Mesendoderm (in vitro differentiated cells): ENCODE results near the gene CDK6.

Experiments
- DNase-seq: peaks from one replicate; pipeline ENCODE4 v3.0.0; 2013
- H2AK5ac ChIP-seq: 2 replicates; pipeline ENCODE4 v1.6.1; 2013; ENCODE audit warnings: low read length, inconsistent platforms
- H2BK120ac ChIP-seq: 2 replicates; pipeline ENCODE4 v1.6.1; 2013; ENCODE audit warnings: low read depth, mild to moderate bottlenecking, low read length, moderate library complexity, mixed read lengths
- H2BK15ac ChIP-seq: replicated peaks from 2 replicates; pipeline ENCODE4 v1.6.1; 2013; ENCODE audit warnings: low read depth, mild to moderate bottlenecking, moderate library complexity
- H2BK5ac ChIP-seq: 2 replicates; pipeline ENCODE4 v1.6.1; 2013; ENCODE audit warnings: low read length, inconsistent platforms
- H3K18ac ChIP-seq: 2 replicates; pipeline ENCODE4 v1.6.1; 2013; ENCODE audit warnings: mild to moderate bottlenecking, low read length, mixed read lengths
- H3K23ac ChIP-seq: one replicate; pipeline ENCODE4 v1.6.1; 2013; ENCODE audit warnings: low read length
- H3K27ac ChIP-seq: 2 replicates; pipeline ENCODE4 v1.5.1; 2013; ENCODE audit warnings: low read depth, mild to moderate bottlenecking, inconsistent platforms, low read length, moderate library complexity
- H3K27me3 ChIP-seq: 2 replicates; pipeline ENCODE4 v1.6.1; 2013; ENCODE audit warnings: low read length, control low read depth, mild to moderate bottlenecking, inconsistent platforms; ENCODE audit not compliant: insufficient read depth, poor library complexity
- H3K36me3 ChIP-seq: 2 replicates; pipeline ENCODE4 v1.6.1; 2013; ENCODE audit warnings: low read length, inconsistent platforms; ENCODE audit not compliant: control insufficient read depth, insufficient read depth
- H3K4ac ChIP-seq: one replicate; pipeline ENCODE4 v1.6.1; 2013; ENCODE audit warnings: low read depth, mild to moderate bottlenecking, low read length, moderate library complexity
- H3K4me1 ChIP-seq: 2 replicates; pipeline ENCODE4 v1.6.1; 2013; ENCODE audit warnings: low read depth, low read length, inconsistent platforms; ENCODE audit not compliant: control insufficient read depth
- H3K4me2 ChIP-seq: 2 replicates; pipeline ENCODE4 v1.6.1; 2013; ENCODE audit warnings: low read length
- H3K4me3 ChIP-seq: 2 replicates; pipeline ENCODE4 v1.5.1; 2013; ENCODE audit warnings: mild to moderate bottlenecking, low read length
- H3K56ac ChIP-seq: one replicate; pipeline ENCODE4 v1.6.1; 2013; ENCODE audit warnings: low read length
- H3K79me1 ChIP-seq: 2 replicates; pipeline ENCODE4 v1.6.1; 2013; ENCODE audit warnings: low read length, inconsistent platforms
- H3K79me2 ChIP-seq: 2 replicates; pipeline ENCODE4 v1.6.1; 2013; ENCODE audit warnings: mild to moderate bottlenecking, low read length; ENCODE audit not compliant: control insufficient read depth, insufficient read depth
- H3K9ac ChIP-seq: 2 replicates; pipeline ENCODE4 v1.6.1; 2013; ENCODE audit warnings: low read length, inconsistent platforms
- H4K5ac ChIP-seq: one replicate; pipeline ENCODE4 v1.6.1; 2013; ENCODE audit warnings: low read length
- H4K8ac ChIP-seq: one replicate; pipeline ENCODE4 v1.6.1; 2013; ENCODE audit warnings: low read depth, mild to moderate bottlenecking, control low read depth, low read length, moderate library complexity
- WGBS: extraction: QIAGEN DNeasy Blood & Tissue Kit; methylation state at CpG from one replicate; pipeline ENCODE4 v1.1.7; 2013; ENCODE audit warnings: low lambda C conversion rate, missing lambda C conversion rate; ENCODE audit not compliant: insufficient coverage; ENCODE audit errors: extremely low coverage; 5-methylcytosine and 5-hydroxymethylcytosine counted together

The CDK6 gene

DNA sequence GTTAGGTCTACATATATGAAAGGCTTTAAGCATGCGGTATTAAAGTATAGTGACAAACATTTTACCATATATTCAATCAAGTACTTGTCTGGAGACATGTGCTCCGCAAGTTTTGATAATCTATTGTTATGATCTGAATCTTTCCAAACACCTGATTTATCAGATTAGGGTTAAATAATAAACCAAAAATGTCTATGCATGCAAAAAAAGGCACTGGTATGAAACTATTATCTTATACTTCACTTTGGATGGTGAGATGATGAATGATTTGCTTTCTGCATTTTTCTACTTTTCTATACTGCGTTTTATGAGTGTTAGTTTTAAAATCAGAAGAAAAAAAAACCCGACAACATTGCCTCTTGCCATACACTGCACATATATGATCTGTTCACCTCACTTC is 208.4 kb downstream of the CDK6 start:
- H2BK120ac ChIP-seq, result no peak overlapping the region
- no peak overlapping the region for H3K4me2 ChIP-seq
- no peak overlapping the region for H3K4me3 ChIP-seq
- H4K8ac ChIP-seq, result no peak overlapping the region
- no peaks in the 10 kb centered on the region for H3K4me1 ChIP-seq
- H2AK5ac ChIP-seq, result no peak overlapping the region
- DNase-seq, result no peak
- no peak overlapping the region for H4K5ac ChIP-seq
- H3K23ac ChIP-seq, result no peak overlapping the region
- no peak overlapping the region for H3K9ac ChIP-seq
- no peak overlapping the region for H3K27ac ChIP-seq
- no peaks in the 10 kb centered on the region for H3K27me3 ChIP-seq
- H2BK15ac ChIP-seq, result no peak overlapping the region
- H3K56ac ChIP-seq, result no peak overlapping the region
- no CpG with 5 or more reads among the region's 4 CpGs for WGBS
- H3K18ac ChIP-seq, result no peak overlapping the region
- no peak overlapping the region for H2BK5ac ChIP-seq
- H3K4ac ChIP-seq, result no peak overlapping the region
- no peaks in the 10 kb centered on the region for H3K79me2 ChIP-seq
- H3K36me3 ChIP-seq, result no peaks in the 10 kb centered on the region
- no peaks in the 10 kb centered on the region for H3K79me1 ChIP-seq

GRCh38 chr7:92626281-92626809 is 210.0 kb downstream of the CDK6 start:
- H3K4ac ChIP-seq, result no peak overlapping the region
- H2BK120ac ChIP-seq, result no peak overlapping the region
- no peak overlapping the region for H2BK15ac ChIP-seq
- H3K4me1 ChIP-seq, result no peaks in the 10 kb centered on the region
- no peaks in the 10 kb centered on the region for H3K79me1 ChIP-seq
- no peak overlapping the region for H3K4me3 ChIP-seq
- no peak overlapping the region for H3K9ac ChIP-seq
- no peaks in the 10 kb centered on the region for H3K79me2 ChIP-seq
- H3K27ac ChIP-seq, result no peak overlapping the region
- no peak overlapping the region for H3K18ac ChIP-seq
- no peaks in the 10 kb centered on the region for H3K36me3 ChIP-seq
- H3K56ac ChIP-seq, result no peak overlapping the region
- H3K23ac ChIP-seq, result no peak overlapping the region
- H2BK5ac ChIP-seq, result no peak overlapping the region
- whole genome bisulfite sequencing, result no CpG with 5 or more reads among the region's 4 CpGs
- no peak overlapping the region for H4K8ac ChIP-seq
- H3K4me2 ChIP-seq, result no peak overlapping the region
- H2AK5ac ChIP-seq, result no peak overlapping the region
- DNase-seq, result no peak
- no peaks in the 10 kb centered on the region for H3K27me3 ChIP-seq
- H4K5ac ChIP-seq, result no peak overlapping the region

- no peak overlapping the region for H3K18ac ChIP-seq
- no peaks in the 10 kb centered on the region for H3K79me1 ChIP-seq
- no peak overlapping the region for H3K56ac ChIP-seq
- no peak overlapping the region for H3K27ac ChIP-seq
- no peak for DNase-seq
- no peak overlapping the region for H2BK15ac ChIP-seq
- H2BK5ac ChIP-seq, result no peak overlapping the region
- no peak overlapping the region for H3K4ac ChIP-seq
- H3K36me3 ChIP-seq, result no peaks in the 10 kb centered on the region
- no peaks in the 10 kb centered on the region for H3K4me1 ChIP-seq
- no peak overlapping the region for H4K8ac ChIP-seq
- no peaks in the 10 kb centered on the region for H3K79me2 ChIP-seq
- no peak overlapping the region for H3K9ac ChIP-seq
- H3K27me3 ChIP-seq, result no peaks in the 10 kb centered on the region
- H3K23ac ChIP-seq, result no peak overlapping the region
- no peak overlapping the region for H2AK5ac ChIP-seq
- no peak overlapping the region for H3K4me3 ChIP-seq
- H3K4me2 ChIP-seq, result no peak overlapping the region
- H4K5ac ChIP-seq, result no peak overlapping the region
- no peak overlapping the region for H2BK120ac ChIP-seq
Observed at GRCh38 chr7:92625617-92626016, 210.8 kb downstream of the CDK6 start.

DNA sequence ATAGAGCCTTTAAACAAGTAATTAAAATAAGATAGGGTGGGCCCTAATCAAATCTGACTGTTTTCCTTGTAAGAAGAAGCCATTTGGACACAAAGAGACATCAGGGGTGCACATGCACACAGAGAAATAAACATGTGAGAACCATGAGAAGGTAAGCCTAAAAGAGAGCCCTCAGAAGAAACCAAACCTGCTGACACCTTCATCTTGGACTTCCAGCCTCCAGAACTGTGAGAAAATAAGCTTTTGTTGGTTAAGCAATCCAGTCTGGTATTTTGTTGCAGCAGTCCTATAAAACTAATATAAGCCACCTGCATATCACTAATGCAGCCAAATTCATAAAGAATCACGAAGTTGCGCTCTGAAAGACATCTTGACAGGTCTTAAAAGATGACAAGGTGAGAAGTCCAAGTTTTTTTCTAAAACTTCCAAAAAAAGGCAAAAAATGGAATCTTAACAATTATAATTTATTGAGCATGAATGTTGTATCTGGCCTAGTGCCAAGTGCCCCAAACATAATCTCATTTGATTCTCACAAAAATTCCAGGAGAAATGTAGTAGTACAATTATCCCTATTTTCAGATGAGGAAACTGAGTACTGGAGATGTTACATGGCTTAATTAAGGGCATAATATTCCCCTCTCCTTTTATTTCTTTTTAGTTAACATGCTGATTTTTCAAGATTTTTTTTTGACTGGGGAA is 211.9 kb downstream of the CDK6 start:
- H3K4me2 ChIP-seq, result no peak overlapping the region
- H4K8ac ChIP-seq, result no peak overlapping the region
- no peak for DNase-seq
- H3K4ac ChIP-seq, result no peak overlapping the region
- no peak overlapping the region for H3K18ac ChIP-seq
- WGBS, result no CpG with 5 or more reads among the region's 2 CpGs
- H3K79me1 ChIP-seq, result no peaks in the 10 kb centered on the region
- H3K36me3 ChIP-seq, result no peaks in the 10 kb centered on the region
- H3K27me3 ChIP-seq, result no peaks in the 10 kb centered on the region
- H3K79me2 ChIP-seq, result no peaks in the 10 kb centered on the region
- no peak overlapping the region for H2BK15ac ChIP-seq
- no peak overlapping the region for H3K9ac ChIP-seq
- no peak overlapping the region for H3K23ac ChIP-seq
- no peak overlapping the region for H3K4me3 ChIP-seq
- no peaks in the 10 kb centered on the region for H3K4me1 ChIP-seq
- no peak overlapping the region for H2BK5ac ChIP-seq
- H3K56ac ChIP-seq, result no peak overlapping the region
- H2AK5ac ChIP-seq, result no peak overlapping the region
- no peak overlapping the region for H2BK120ac ChIP-seq
- H3K27ac ChIP-seq, result no peak overlapping the region
- no peak overlapping the region for H4K5ac ChIP-seq

DNA sequence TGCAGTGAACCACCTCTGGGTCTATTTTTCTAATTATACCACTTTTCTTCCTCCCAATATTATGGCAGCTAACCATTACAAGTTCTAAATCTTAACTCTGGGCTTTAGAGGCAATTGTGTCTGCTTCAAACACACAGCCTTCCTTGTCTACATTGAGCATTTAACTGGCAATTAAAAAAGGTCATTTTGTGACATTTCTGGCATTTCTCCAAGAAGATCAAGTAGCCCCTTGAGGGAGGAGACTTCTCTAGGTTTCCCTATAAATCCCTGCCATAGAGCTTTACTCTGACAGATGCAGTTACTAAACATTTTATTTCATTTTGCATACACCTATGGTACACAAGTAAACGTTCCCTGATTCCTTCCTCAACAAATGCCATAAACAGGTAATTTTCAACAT is 212.8 kb downstream of the CDK6 start:
- Histone ChIP-seq H3K4me2 (no peak overlapping the region), H4K8ac (no peak overlapping the region), H2BK120ac (no peak overlapping the region), H3K4me1 (no peaks in the 10 kb centered on the region), H3K4me3 (no peak overlapping the region), H2AK5ac (no peak overlapping the region), H2BK5ac (no peak overlapping the region), H3K27me3 (no peaks in the 10 kb centered on the region), H3K36me3 (no peaks in the 10 kb centered on the region), H4K5ac (no peak overlapping the region), H3K4ac (no peak overlapping the region), H3K9ac (no peak overlapping the region), H3K23ac (no peak overlapping the region), H2BK15ac (no peak overlapping the region), H3K18ac (no peak overlapping the region), H3K79me2 (no peaks in the 10 kb centered on the region), H3K56ac (no peak overlapping the region), H3K27ac (no peak overlapping the region), H3K79me1 (no peaks in the 10 kb centered on the region)
- no peak for DNase-seq
- no CpG with 5 or more reads among the region's 1 CpG for WGBS

DNA sequence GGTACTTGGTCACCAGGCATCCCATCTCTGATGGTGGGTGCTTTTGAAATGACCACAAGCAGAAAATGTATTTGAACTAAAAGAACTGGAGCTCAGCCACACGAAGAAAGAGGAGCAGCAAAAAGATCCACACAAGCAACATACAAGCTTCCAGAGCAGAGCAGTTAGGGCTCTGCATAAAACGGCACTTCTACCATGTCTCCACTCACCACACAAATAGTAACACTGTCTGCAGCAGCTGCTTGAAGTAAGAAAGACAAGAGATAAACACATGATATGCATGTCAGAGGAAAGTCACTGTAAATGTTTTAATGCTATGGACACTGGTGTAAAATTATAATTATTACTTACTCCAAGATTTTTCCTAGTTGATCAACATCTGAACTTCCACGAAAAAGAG is 213.7 kb downstream of the CDK6 start:
- no peak overlapping the region for H2AK5ac ChIP-seq
- H3K4me3 ChIP-seq, result no peak overlapping the region
- H4K8ac ChIP-seq, result no peak overlapping the region
- no peak overlapping the region for H3K56ac ChIP-seq
- H3K9ac ChIP-seq, result no peak overlapping the region
- H3K27ac ChIP-seq, result no peak overlapping the region
- H3K4me1 ChIP-seq, result no peaks in the 10 kb centered on the region
- no peak overlapping the region for H3K4me2 ChIP-seq
- H3K36me3 ChIP-seq, result no peaks in the 10 kb centered on the region
- no peaks in the 10 kb centered on the region for H3K27me3 ChIP-seq
- no peak overlapping the region for H3K18ac ChIP-seq
- no CpG with 5 or more reads among the region's 3 CpGs for WGBS
- no peaks in the 10 kb centered on the region for H3K79me2 ChIP-seq
- DNase-seq, result no peak
- no peak overlapping the region for H3K23ac ChIP-seq
- no peak overlapping the region for H2BK5ac ChIP-seq
- H4K5ac ChIP-seq, result no peak overlapping the region
- H3K4ac ChIP-seq, result no peak overlapping the region
- H2BK120ac ChIP-seq, result no peak overlapping the region
- H3K79me1 ChIP-seq, result no peaks in the 10 kb centered on the region
- H2BK15ac ChIP-seq, result no peak overlapping the region
